ENCODE results near the gene RHBG.

Gene RHBG

GRCh38 chr1:156412653-156413321 is 43.8 kb downstream of the RHBG start:
- intact Hi-C loops (cut with DNase I; ENCODE audit: low total_unique reads), result no loop called here
- Histone ChIP-seq H3K4me1 (no peaks in the 10 kb centered on the region), H3K9me3 (no peaks in the 10 kb centered on the region), H3K27ac (no peak overlapping the region), H3K4me3 (no peak overlapping the region), H3K36me3 (no peaks in the 10 kb centered on the region), H3K27me3 (peaks cover 0 to 90% of the 10 kb centered on the region in 2 donors)
- DNase-seq, result no peak
- TF ChIP-seq, protein P1, sequence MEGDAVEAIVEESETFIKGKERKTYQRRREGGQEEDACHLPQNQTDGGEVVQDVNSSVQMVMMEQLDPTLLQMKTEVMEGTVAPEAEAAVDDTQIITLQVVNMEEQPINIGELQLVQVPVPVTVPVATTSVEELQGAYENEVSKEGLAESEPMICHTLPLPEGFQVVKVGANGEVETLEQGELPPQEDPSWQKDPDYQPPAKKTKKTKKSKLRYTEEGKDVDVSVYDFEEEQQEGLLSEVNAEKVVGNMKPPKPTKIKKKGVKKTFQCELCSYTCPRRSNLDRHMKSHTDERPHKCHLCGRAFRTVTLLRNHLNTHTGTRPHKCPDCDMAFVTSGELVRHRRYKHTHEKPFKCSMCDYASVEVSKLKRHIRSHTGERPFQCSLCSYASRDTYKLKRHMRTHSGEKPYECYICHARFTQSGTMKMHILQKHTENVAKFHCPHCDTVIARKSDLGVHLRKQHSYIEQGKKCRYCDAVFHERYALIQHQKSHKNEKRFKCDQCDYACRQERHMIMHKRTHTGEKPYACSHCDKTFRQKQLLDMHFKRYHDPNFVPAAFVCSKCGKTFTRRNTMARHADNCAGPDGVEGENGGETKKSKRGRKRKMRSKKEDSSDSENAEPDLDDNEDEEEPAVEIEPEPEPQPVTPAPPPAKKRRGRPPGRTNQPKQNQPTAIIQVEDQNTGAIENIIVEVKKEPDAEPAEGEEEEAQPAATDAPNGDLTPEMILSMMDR (IDR thresholded peaks at IDR 0.05), result no peak

DNA sequence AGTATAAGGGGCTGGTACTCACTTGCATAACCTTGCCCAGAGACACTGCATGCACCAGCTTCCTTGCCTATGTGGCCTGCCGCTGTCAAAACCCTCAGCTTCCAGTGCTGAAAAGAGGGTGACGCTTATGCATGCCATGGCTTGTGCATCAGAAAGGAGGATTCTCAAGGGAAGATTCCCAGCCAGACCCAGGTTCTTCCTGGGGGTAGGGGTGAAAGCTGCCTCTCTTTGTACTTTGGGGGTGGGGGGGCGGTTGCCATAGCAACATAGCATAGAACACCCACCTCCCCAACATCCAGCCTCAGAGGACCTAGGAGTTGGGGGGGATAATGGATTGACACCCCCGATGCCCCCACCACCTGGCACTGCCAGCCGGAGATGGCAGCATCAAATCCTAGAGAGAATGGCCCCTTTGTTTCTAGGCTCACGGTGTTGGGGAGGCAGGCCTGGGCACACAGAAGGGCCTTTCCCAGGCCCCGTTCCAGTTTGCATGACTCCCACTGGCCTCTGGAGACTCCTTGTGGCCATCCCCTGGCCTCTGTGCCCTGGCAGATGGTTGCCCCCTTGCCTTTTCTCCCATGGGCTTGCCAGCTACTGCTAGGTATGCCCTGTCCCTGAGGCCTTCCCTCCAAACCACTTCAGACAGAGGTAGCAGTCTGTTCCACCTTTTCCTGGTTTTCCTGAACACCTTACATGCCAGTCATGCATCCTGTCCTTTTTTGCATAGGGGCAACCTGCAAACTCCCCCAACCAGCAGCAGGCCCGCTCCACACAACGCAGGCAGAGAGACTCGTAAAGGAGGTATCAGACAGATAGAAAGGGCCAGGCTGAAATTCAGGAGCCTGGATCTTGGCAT is 44.6 kb downstream of the RHBG start:
- H3K4me3 ChIP-seq, result no peak overlapping the region
- no peak for DNase-seq
- H3K27ac ChIP-seq, result no peak overlapping the region
- peaks cover 0 to 91% of the 10 kb centered on the region in 2 donors for H3K27me3 ChIP-seq
- H3K36me3 ChIP-seq, result no peaks in the 10 kb centered on the region
- H3K4me1 ChIP-seq, result no peaks in the 10 kb centered on the region
- intact Hi-C loops (cut with DNase I; ENCODE audit: low total_unique reads), result no loop called here
- H3K9me3 ChIP-seq, result no peaks in the 10 kb centered on the region
- TF ChIP-seq, protein P1 (IDR thresholded peaks at IDR 0.05), result no peak

GRCh38 chr1:156414461-156415064 is 45.6 kb downstream of the RHBG start:
- H3K4me3 ChIP-seq, result no peak overlapping the region
- intact Hi-C loops (cut with DNase I; ENCODE audit: low total_unique reads), result no loop called here
- no peaks in the 10 kb centered on the region for H3K4me1 ChIP-seq
- H3K27me3 ChIP-seq, result peaks cover 0 to 91% of the 10 kb centered on the region in 2 donors
- DNase-seq, result no peak
- no peak overlapping the region for H3K27ac ChIP-seq
- H3K9me3 ChIP-seq, result no peaks in the 10 kb centered on the region
- no peaks in the 10 kb centered on the region for H3K36me3 ChIP-seq
- TF ChIP-seq, protein P1 (IDR thresholded peaks at IDR 0.05), result no peak

GRCh38 chr1:156416993-156417392 is 48.0 kb downstream of the RHBG start:
- intact Hi-C loops (cut with DNase I; ENCODE audit: low total_unique reads), result no loop called here
- no peaks in the 10 kb centered on the region for H3K36me3 ChIP-seq
- TF ChIP-seq, protein P1 (IDR thresholded peaks at IDR 0.05), result no peak
- H3K4me3 ChIP-seq, result no peak overlapping the region
- H3K27me3 ChIP-seq, result peaks cover 13 to 99% of the 10 kb centered on the region in 2 donors
- peaks cover 0 to 24% (median 22%) of the 10 kb centered on the region in 4 donors for H3K4me1 ChIP-seq
- no peak for DNase-seq
- no peaks in the 10 kb centered on the region for H3K9me3 ChIP-seq
- no peak overlapping the region for H3K27ac ChIP-seq

DNA sequence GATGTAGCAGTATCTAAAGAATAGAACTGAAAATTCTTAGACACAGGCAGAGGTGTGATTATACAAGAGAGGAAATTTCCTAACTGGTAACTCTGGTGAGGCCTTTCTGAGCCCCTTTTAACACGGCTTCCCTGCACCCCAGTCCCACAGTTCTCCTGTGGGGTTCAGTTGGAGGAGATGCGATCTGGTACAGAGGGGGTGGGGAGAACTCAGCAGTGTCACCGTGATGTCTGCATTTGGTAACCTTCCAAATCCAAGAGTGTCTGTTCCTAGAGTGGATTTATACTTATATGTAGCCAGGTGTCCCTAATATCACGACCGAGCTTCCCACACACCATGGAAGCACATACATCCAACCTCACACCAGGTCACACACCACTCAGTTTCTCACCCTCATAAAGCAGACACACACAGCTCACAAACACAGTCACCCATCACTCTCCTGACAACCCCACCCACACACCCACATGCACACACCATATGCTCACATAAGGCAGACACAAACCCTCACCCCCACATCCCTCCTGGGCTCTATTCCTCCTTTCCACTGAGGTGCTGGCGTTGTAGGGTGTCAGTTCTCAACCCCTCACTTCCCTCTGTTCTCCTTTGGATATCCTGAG is 48.5 kb downstream of the RHBG start:
- no peak overlapping the region for H3K4me3 ChIP-seq
- no peak for DNase-seq
- TF ChIP-seq, protein P1 (IDR thresholded peaks at IDR 0.05), result no peak

More for the DNA sequence above, 48.5 kb downstream of the RHBG start:
- intact Hi-C loops (cut with DNase I; ENCODE audit: low total_unique reads), result no loop called here
- Histone ChIP-seq H3K9me3 (no peaks in the 10 kb centered on the region), H3K4me1 (peaks cover 0 to 24% (median 22%) of the 10 kb centered on the region in 4 donors), H3K27me3 (peaks cover 13 to 100% of the 10 kb centered on the region in 2 donors), H3K36me3 (no peaks in the 10 kb centered on the region), H3K27ac (no peak overlapping the region)

Measured in tibial artery (tissue), 4 donors.